ENCODE results near the gene MAFG. TPM values are rescaled to one million over a fixed set of nuclear protein-coding genes. Genes with fewer than 3 reads are reported as not detected.

MAFG gene
- total and polyA plus RNA-seq, 2 of the 13 experiments (the other 11 are each of a cell fraction or from before 2014, with no cell fraction given), result 14.5 to 20.0 TPM

GRCh38 chr17:81907219-81908145 lies 20.1 kb downstream of the MAFG start (continued):
- TF ChIP-seq ZNF326 (CRISPR knock-in tag; IDR thresholded peaks at IDR 0.05; ENCODE audit: borderline replicate concordance) (0 out of 2 replicates have a peak, but pooled peaks have one; percentile 28), NR2C2 (CRISPR knock-in tag; IDR thresholded peaks at IDR 0.05; ENCODE audit: borderline replicate concordance) (no peak), POLR2AphosphoS5 (IDR thresholded peaks at IDR 0.05; ENCODE audit: low read depth, low read length) (peak; percentile 10), HNF1B (CRISPR knock-in tag; IDR thresholded peaks at IDR 0.05) (no peak), ZNF746 (CRISPR knock-in tag; IDR thresholded peaks at IDR 0.05) (peak; percentile 28; the same call in 1 of the 2 replicates), EED (CRISPR knock-in tag; IDR thresholded peaks at IDR 0.05) (0 out of 2 replicates have a peak, but pooled peaks have one; percentile 74), RBFOX2 (IDR thresholded peaks at IDR 0.05; ENCODE audit: low read depth, low read length) (peak; percentile 65), ZNF747 (CRISPR knock-in tag; IDR thresholded peaks at IDR 0.05; ENCODE audit: borderline replicate concordance) (peak; percentile 39; the same call in 1 of the 2 replicates), PRMT3 (CRISPR knock-in tag; IDR thresholded peaks at IDR 0.05; ENCODE audit: borderline replicate concordance, low read depth) (0 out of 2 replicates have a peak, but pooled peaks have one; percentile 26), KLF15 (CRISPR knock-in tag; IDR thresholded peaks at IDR 0.05; ENCODE audit: borderline replicate concordance) (0 out of 2 replicates have a peak, but pooled peaks have one; percentile 48), ZNF343 (CRISPR knock-in tag; IDR thresholded peaks at IDR 0.05) (no peak), ADNP (CRISPR knock-in tag; IDR thresholded peaks at IDR 0.05) (0 out of 2 replicates have a peak, but pooled peaks have one; percentile 25), ZNF773 (CRISPR knock-in tag; IDR thresholded peaks at IDR 0.05; ENCODE audit: borderline replicate concordance) (peak; percentile 41; the same call in 1 of the 2 replicates)
- TF ChIP-seq, protein P1, sequence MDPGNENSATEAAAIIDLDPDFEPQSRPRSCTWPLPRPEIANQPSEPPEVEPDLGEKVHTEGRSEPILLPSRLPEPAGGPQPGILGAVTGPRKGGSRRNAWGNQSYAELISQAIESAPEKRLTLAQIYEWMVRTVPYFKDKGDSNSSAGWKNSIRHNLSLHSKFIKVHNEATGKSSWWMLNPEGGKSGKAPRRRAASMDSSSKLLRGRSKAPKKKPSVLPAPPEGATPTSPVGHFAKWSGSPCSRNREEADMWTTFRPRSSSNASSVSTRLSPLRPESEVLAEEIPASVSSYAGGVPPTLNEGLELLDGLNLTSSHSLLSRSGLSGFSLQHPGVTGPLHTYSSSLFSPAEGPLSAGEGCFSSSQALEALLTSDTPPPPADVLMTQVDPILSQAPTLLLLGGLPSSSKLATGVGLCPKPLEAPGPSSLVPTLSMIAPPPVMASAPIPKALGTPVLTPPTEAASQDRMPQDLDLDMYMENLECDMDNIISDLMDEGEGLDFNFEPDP (CRISPR knock-in tag; conservative IDR thresholded peaks at IDR 0.05), result 0 out of 2 replicates have a peak, but pooled peaks have one; percentile 58

All from HepG2 (cell line).